Activated naive CD8-positive, alpha-beta T cell treated with anti-CD3 and anti-CD28 coated beads, Interleukin-2, amount 50 U/mL, for 24 hours (primary cell): ENCODE results near the gene CPSF4.
A peak's percentile ranks its signal among the peaks of the same experiment; 100 is the strongest.

Source experiments
- ATAC-seq: fragments of 150-1000 bp; cut with Tn5 transposase; one replicate; pipeline ENCODE4 v1.10.0; 2021
- DNase-seq: peaks from one replicate; pipeline ENCODE4 v3.0.0; 2021
- H3K27ac Mint-ChIP-seq: one replicate; pipeline ENCODE4 v1.8.0; 2021; ENCODE audit warnings: mild to moderate bottlenecking, mixed read lengths
- H3K27me3 Mint-ChIP-seq: one replicate; pipeline ENCODE4 v1.8.0; 2021; ENCODE audit warnings: mixed read lengths
- H3K36me3 Mint-ChIP-seq: one replicate; pipeline ENCODE4 v1.8.0; 2021; ENCODE audit warnings: low read depth, mixed read lengths
- H3K4me1 Mint-ChIP-seq: one replicate; pipeline ENCODE4 v1.8.0; 2021; ENCODE audit warnings: mixed read lengths
- H3K4me3 Mint-ChIP-seq: one replicate; pipeline ENCODE4 v1.8.0; 2021; ENCODE audit warnings: mild to moderate bottlenecking, moderate library complexity, mixed read lengths
- H3K9me3 Mint-ChIP-seq: one replicate; pipeline ENCODE4 v1.8.0; 2021; ENCODE audit warnings: mixed read lengths

The CPSF4 gene

GRCh38 chr7:99504603-99505323 lies 66.0 kb downstream of the CPSF4 start, which contains the start of gene ZKSCAN5:
Gene ZKSCAN5, plus strand, starts transcription at chr7:99504662. Its CDS starts 1,383 bp downstream, at chr7:99506045.
- Mint-ChIP-seq H3K27me3 (no peaks in the 10 kb centered on the region), H3K9me3 (peaks cover 4% of the 10 kb centered on the region), H3K4me3 (peak within 1 kb of the TSS; percentile 97), H3K36me3 (peaks cover 7% of the 10 kb centered on the region), H3K4me1 (peaks cover 35% of the 10 kb centered on the region), H3K27ac (peak within 1 kb of the TSS; percentile 97)
- ATAC-seq (peak; percentile 76), DNase-seq (peak; percentile 97)

GRCh38 chr7:99505324-99505662 lies 66.5 kb downstream of the CPSF4 start:
- ATAC-seq (no peak), DNase-seq (no peak)
- Mint-ChIP-seq H3K4me3 (peak overlapping the region; percentile 97), H3K9me3 (peaks cover 4% of the 10 kb centered on the region), H3K27me3 (no peaks in the 10 kb centered on the region), H3K4me1 (peaks cover 32% of the 10 kb centered on the region), H3K36me3 (peaks cover 5% of the 10 kb centered on the region), H3K27ac (peak overlapping the region; percentile 97)
